HG02885 (cell line): Measurements from ENCODE around the gene CASZ1.

ENCODE experiments used
- ATAC-seq: cut with Tn5 transposase; IDR thresholded peaks from one replicate; pipeline ENCODE4 v1.9.1; 2021; ENCODE audit warnings: mild to moderate bottlenecking; ENCODE audit not compliant: unreplicated experiment, poor library complexity

CASZ1 gene

DNA sequence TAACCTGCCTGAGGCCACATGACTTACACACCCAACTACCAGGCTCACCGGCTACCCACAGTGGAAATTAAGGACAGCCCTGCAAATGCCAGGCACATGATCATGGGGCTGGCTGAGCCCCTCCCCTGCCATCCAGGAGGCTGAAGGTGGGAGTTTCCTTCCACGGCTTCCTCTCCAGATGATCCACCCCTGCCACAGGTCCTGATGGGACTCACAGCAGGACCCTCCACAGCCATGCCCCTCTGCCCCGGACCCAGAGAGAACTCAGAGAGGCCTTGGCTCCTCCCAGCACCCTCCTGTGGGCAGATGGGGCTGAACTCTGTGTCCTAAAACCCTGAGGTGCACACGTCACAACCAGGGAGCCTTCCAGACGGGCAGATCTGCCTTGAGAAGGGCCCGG is 29.1 kb upstream of the CASZ1 start:
- ATAC-seq, result no peak

DNA sequence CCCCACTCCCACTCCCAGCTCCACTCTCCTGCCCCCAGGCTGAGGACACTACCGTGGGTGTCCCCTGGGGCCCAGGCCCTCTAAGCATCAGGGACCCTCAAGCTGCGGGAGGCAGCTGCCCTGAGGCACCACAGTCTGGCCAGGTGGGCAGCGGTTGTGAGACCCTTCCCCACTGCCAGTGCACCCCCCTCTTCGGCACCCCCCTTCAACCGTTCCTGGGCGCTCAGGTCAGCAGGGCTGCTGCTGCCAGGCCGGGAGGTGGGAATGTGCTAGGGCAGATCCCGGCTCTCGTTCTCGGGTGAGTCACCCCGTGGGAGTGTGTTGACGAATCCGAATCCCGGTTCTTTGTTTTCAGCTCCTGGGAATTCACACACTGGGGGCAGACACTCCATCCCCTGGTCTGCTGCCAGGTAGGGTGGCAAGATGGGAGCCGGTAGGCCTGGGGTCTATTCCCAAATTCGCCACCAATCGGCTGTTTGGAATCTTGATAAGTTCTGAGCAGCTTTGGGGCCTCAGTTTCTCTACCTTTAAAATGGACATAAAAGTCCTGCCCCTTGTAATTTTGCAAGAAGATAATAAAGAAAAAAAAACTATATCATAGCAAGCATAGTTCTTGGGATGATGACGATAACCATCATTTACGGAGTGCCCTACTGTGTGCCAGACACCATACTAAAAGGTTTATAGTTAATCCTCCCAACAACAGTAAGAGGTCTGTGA is 28.5 kb upstream of the CASZ1 start:
- no peak for ATAC-seq

DNA sequence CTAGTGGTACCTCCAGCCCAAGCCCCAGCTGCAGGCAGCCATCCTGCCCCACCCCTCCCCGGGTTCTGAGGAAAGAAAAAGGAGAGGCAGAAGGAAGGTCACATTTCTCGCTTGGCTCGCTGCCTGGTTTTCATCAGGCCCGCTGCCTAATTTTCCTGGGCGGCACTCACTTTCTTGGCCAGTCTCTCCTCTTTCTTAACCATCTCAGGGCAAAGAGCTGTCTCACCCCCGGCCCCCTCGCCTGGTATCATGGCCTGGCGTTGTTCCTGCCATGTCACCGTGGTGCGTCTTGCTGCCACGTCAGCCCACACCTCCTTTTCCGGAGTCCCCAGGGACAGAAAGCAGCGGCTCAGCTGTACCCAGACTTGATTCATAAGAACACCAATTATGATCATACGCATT is 26.6 kb upstream of the CASZ1 start:
- ATAC-seq, result no peak

DNA sequence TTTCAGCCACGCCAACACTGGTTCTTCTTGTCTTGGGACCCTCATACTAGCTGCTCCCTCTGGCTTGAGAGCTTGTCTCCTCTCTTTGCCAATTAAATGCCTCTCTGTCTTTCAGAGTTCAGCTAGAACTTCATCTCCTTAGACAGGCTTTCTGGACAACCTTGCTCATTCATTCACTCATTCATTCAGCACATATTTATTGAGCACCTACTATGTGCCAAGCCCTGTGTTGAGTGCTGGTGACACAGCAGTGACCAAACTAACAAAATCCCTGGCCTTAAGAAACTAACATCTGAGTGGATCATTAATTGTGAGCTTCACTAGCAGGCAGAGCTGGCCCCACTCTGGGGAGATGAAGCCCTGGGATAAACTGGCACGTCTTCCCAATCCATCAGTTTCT is 24.9 kb upstream of the CASZ1 start:
- ATAC-seq, result no peak

DNA sequence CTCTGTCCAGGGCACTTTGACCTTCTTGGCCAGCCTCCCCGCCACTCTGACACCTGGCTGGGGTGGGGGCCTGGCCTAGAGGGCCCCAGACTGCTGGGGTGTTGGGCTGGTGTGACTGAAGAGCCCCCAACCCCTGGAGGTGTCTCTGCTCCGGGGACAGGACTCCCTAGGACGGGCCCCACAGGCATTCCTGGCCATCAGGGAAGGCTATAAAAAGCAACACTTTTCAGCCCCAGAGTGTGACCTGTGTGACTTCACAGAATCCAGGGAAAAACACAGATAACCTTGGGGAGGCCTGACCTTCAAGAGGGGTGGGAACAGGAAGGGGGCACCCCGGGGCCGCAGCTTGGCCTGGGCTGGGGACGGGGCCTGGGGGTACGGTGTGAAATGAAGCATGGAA is 24.0 kb upstream of the CASZ1 start:
- ATAC-seq, result no peak

DNA sequence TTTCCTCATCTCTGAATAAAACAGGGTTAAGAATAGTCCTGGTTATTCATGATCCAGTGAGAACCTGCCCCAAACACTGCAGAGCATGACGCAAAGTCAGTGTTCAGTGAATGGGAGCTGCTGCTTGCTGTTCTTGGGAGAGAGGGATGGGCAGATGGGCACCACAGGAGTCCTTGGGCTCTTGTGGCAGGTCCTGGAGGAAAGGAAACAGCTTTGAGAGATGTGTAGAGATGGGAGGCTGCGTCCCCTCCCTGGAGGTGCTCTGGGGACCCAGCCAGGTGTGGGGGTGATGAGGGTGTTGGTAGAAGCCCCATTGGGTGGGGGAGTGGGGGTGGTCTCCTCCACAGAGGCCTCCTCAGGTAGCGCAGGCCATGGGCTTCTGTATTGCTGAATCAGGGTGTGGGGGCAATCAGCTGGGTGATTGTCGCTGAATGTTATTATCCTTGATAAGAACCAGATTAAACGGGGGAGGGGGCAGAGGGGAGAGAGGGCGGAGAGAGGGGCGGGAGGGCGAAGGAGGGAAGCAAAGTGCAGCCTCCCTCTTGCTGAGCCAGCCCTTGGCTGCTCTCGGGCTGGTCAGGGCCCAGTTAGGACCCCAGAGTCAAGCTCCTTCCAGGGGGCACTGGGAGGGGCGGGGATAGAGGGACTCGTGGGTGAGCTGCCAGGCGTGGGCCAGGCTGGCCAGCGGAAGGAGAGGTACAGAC is 22.9 kb upstream of the CASZ1 start:
- ATAC-seq, result no peak

DNA sequence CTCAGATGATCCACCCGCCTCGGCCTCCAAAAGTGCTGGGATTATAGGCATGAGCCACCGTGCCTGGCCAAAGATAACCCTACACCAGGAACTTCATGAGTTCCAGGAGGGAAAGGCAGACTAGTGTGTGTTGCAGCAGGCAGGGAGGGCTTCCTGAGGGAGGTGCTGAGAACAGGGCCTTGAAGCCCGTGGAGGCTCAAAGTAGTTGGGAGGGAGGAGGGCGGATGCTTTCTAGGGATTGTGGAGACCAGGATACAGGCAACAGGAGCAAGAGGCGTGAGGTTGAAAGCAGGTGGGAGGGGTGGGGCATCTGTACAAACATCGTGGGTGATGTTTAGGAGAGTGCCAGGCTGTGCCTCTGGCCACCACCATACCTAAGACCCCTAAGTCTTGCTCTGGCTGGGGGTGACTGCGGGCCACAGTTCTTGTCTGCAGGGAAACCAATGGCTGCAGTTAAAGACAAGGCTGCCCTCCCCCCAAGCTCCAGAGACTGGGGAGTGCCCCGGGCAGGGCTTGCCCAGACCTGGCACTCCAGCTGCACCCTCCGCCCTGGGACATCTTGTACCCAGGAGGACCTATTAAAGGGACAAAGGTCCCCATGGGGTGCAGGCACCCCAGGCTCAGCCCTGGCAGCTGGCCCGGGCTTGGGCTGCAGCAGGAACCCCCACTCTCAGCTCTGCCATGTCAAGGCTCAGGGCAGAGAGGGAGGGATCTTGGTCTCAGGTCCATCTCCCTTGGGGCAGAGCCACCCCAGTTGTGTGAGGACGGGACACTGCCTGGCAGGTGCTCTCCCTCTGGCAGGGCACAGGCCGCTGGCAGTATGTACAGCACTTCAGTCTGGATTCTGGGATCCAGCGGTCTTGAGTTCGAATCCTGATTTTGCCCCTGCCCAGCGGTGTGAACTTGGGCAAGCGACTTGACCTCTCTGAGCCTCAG is 22.1 kb upstream of the CASZ1 start:
- no peak for ATAC-seq

DNA sequence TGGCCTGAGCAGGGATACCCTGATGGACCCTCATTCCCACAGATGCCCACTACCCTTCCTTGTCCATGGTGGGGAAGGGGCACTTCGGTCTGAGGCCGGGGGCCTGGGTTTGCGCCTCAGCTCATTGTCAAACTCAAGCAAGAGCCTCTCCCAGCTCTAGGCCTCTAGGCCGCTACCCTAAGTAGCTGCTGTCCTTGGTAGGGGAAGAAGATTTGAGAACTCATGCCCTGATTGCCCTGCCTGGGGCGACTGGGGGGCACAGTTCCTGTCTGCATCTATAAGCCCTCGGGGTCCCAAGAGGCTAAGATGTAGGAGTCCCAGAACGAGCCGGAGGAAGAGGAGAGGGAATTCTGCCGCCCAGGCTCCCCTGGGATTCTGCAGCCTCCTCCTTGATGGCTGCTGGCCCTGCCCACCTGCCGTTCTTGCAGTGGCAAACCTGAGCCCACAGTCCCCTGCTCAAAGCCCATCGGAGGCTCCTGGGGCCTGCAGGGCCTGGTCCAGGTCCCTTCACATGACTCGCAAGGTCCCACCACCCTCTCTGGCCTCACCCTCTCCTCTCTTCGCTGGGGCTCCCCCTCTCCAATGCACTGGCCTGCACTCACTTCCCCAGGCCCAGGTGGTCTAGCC is 20.4 kb upstream of the CASZ1 start:
- ATAC-seq, result no peak

DNA sequence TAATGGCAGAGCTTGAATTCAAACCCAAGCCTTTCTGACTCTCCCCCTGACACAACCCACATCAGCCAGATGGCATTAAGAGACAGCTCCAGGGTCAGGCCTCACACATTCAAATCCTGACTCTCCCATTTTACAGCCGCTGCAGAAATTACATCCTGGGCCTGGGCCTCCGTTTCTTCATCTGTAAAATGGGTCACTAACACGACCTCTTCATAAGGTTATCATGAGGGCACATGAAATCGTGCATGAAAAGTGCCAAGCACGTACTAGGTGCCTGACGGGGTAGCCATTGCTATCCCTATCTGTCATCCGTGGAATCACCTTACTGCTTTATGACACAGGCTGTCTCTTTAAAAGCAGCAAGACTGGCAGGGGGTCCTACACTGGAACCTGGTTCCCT is 19.8 kb upstream of the CASZ1 start:
- no peak for ATAC-seq

DNA sequence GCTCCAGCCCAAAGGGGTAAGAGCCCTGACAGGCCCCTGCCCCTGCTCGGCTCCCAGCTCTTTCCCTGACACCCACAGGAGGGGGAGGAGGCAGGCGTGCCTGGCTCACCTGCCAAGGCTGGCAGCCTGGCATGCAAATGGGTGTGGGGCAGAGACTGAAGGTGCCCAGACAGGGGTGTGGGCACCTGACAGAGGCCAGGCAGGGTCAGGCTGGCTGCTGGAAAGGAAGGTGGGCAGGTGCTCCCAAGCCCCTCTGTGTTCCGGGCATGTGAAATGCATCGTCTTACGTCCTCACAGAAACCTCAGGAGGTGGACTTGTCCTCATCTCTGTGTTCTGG is 19.4 kb upstream of the CASZ1 start:
- ATAC-seq, result no peak

DNA sequence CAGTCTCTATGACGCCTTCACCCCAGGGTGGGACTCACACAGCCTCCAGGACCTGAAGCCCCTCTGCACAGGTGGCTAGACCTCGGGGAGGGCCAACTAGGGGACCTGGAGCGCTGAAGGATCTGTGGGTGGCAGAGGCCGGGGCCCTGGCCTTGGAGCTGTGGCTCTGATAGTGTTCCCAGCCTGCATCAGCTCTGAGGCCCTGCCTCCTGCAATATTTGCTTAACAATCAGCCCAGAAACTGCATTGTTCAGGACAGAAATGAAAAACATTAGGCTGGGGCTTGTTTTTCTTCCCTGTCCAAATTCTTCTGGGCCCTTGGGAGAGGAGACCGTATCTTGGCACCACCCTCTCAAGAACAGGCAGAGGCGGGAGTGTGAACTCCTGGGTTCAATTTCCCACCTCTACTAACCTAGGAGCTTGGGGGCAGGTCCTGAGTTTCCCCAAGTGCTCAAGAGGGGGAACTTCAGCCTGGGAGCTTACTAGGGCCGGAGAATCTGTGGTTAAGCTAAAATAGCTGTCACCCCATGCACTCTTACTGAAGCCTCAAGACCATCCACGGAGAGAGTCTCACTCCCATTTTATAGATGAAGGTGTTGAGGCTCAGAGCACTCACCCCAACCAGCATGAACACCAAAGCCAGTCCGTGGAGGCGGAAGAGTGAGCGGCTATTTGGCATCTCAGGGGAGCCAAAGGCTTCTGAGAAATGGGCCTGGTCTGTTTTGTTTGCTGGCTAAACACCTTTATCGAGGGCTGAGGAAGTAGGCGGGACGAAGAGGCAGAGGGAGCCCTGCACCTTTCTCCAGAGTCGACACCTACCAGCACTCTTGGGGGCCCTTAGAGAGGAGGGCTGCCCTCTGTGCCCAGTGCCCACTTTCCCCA is 18.8 kb upstream of the CASZ1 start:
- no peak for ATAC-seq

DNA sequence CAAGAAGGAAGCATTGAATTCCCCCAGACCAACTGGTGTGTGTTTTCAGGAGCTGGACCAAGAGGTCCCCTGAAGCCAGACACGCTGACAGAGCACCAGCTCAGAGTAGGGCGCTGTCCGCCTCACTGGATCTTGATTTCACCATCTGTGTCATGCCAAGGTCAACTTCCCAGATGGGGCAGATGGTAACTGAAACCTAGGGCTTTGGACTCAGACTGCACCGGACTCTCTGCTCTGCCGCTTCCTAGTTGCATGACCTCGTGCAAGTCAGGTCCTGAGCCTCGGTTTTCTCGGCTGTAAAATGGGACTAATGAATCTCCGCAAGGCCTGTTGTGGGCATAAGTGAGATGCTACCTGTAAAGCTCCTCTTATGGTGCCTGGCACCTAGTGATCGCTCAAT is 17.9 kb upstream of the CASZ1 start:
- ATAC-seq, result no peak

DNA sequence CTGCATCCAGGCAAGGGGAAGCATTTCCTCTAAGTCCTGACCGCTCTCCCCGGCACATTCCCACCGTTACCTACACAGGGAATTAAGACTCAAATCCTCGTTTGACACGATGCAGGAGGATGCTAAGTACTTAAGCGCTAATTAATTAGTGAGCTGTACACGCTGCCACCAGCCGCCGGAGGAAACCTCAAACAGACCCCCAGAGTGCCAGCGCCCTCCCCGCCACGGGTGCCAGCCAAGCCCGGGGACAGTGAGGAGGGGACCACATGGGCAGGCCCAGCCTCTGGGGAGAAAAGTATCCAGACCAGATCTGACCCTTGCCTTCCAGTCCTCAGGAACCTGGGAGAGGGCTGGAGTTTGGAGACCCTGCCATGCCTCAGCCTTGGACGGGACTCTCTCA is 17.4 kb upstream of the CASZ1 start:
- ATAC-seq, result no peak

DNA sequence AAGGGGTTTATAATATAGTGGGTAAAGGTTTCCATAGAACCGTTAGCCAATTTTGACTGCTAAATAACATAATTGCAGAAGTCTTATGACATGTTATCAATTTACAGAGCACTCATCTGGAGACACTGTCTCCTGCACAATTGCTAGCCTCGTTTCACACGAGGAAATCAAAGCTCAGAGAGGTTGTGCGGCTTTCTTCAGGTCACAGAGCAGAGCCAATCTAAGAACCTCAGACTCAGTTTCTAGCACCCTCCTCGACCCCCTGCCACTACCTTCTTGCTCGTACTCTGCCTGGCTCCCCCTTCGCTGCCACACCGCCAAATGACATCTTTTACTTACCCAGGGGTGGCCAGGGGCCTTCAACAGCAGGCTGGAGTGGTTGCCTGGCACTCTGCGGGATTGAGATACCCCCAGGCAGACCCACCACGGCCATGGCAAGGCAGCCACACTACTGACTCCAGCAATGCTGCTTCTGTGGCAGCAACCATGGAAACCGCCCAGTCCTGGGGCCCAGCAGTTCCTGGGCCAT is 16.0 kb upstream of the CASZ1 start:
- no peak for ATAC-seq

DNA sequence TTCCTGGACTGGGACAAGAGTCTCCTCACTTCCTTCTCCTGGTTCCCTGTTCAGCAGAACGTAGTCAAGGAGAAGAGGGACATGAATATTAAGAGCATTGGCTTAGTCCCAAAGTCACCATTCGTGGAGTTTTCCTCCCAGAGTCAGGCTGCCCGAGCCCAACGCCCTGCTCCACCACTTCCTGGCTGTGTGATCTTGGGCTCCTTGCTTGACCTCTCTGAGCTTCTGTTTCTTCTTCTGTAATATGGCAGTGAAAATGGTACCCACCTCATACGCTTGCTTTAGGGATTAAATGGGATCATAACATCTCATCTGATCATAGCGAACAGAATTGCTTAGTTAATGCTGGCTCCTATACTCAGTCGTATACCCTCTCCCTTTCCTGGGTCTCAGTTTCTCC is 12.0 kb upstream of the CASZ1 start:
- no peak for ATAC-seq

DNA sequence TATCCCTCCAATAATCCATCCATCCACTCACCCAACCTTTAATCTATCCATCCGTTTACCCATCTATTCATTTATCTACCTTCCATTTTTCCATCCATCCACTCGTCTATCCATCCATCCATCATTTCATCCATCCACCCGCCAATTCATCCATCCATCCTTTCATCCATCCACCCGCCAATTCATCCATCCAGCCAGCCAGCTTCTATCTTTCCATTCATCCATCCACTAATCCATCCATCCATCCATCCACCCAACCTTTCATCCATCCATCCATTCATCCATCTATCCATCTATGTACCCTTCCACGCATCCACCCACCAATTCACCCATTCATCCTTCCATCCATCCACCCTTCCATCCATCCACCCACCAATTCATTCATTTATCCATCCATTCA is 10.5 kb upstream of the CASZ1 start:
- ATAC-seq, result no peak

DNA sequence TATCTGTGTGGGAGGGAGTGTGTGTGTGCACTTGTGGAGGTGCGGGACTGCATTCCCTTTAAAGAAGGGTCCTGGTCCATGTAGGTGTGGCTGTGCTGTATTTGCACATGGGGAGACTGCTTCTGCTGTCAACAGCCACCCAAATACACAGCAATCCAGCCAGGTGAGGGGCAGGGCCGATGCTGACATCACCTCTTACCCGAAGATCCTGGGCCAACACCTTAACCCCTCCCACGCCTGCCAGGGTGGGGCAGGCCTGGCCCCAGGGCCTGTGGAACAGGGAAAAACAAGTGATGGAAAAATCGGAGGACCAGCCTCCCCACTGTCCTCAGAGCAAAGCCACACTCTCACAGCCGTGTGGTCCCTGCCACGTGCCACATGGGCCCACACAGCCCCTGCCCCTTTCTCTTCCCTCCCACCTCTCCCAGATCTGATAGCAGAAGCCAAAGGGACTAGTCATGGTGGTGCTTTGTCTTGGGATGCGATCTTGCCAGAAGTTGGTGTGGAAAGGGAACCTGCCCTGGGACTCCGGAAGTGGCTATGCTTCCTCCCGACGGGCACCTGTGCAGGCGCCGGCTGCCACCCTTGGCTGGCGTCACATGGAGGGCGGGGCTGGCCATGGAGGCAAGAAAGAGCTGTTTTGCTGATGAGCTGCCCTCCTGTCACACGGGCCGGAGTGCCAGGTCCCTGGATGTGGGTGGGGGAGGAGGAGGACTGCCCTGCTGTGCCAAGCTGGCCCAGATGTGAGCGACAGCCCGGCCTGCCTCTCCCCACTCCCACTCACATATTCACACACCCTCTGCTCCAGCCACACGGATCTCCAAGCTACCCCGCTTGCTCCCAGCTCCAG is 7.8 kb upstream of the CASZ1 start:
- ATAC-seq, result no peak

DNA sequence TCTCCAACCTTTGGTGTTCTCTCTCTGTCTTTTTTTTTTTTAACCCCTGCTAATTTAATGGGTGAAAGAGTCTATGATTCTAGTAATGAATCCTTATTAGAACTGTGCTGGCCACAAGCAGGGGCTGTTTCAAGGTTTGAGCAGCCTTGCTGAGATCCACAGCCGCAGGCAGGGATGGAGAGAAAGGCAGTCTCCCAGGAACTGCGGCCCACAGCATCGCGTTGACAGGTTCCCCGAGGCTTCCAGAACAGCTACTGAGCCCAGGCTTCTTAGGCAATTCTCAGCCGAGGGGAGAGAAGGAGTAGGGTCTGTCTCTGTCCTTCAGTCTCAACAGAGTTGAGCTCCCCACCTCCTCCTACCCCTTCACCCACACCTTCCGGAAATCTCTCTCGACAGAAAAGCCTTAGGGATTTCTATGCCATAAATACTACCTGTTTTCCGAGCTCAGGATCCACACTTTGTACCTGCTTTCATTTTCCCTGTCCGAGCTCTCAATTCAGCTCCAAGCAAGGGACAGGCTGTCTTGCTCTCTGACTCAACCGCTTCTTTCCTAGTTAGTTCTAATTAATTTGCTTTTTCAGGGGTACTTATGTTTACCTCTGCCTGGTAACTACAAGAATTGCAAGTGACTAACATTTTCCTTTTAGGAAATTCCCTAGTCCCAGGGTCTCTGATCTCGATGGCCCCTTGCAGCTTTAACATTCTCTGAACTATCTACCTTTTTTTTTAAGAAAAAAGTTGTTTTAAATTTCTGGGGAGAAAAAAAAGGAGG is 6.7 kb upstream of the CASZ1 start:
- no peak for ATAC-seq
